T-helper 9 cell (primary cell): ENCODE results near the gene FHIP1B.

Experiments
- DNase-seq: peaks from one replicate; pipeline ENCODE4 v3.0.0-alpha.2; 2020

FHIP1B gene

GRCh38 chr11:6238902-6239301 lies 4.5 kb upstream of the FHIP1B start, which contains the start of gene CNGA4:
TSS of gene CNGA4 (plus strand) at chr11:6239089. CDS start at chr11:6239207, 118 bp downstream.
- no peak for DNase-seq

GRCh38 chr11:6237761-6238302 lies 3.4 kb upstream of the FHIP1B start:
- DNase-seq = no peak

- DNase-seq = no peak
These were observed 2.8 kb upstream of the FHIP1B start for GRCh38 chr11:6237266-6237665.

GRCh38 chr11:6233984-6234386 lies 451 bp downstream of the FHIP1B start:
- no peak for DNase-seq

GRCh38 chr11:6232899-6233298 lies 1.5 kb downstream of the FHIP1B start:
- DNase-seq = no peak

GRCh38 chr11:6229911-6230310 lies 4.5 kb downstream of the FHIP1B start:
- no peak for DNase-seq

- DNase-seq = no peak
These were observed 5.9 kb downstream of the FHIP1B start for GRCh38 chr11:6228520-6228919.

- no peak for DNase-seq
These were observed 8.5 kb downstream of the FHIP1B start for GRCh38 chr11:6225896-6226295.

- DNase-seq = no peak
These were observed 9.4 kb downstream of the FHIP1B start for GRCh38 chr11:6225024-6225423.

- DNase-seq = no peak
These were observed 10.0 kb downstream of the FHIP1B start for GRCh38 chr11:6224421-6224820.

GRCh38 chr11:6223854-6224253 lies 10.6 kb downstream of the FHIP1B start:
- no peak for DNase-seq

GRCh38 chr11:6219359-6219758 lies 15.1 kb downstream of the FHIP1B start:
- DNase-seq = no peak

- DNase-seq = no peak
These were observed 16.7 kb downstream of the FHIP1B start for GRCh38 chr11:6217722-6218121.

- no peak for DNase-seq
These were observed 17.9 kb downstream of the FHIP1B start for GRCh38 chr11:6216501-6216900.

GRCh38 chr11:6214530-6214929 lies 19.9 kb downstream of the FHIP1B start:
- DNase-seq = no peak

GRCh38 chr11:6210274-6210955 lies 24.0 kb downstream of the FHIP1B start:
- no peak for DNase-seq

GRCh38 chr11:6209801-6210200 lies 24.6 kb downstream of the FHIP1B start:
- no peak for DNase-seq

GRCh38 chr11:6206456-6207180 lies 27.8 kb downstream of the FHIP1B start:
- no peak for DNase-seq

GRCh38 chr11:6205366-6205765 lies 29.1 kb downstream of the FHIP1B start, which contains the start of gene C11orf42:
TSS of gene C11orf42 (plus strand) at chr11:6205557. CDS start at chr11:6205616, 59 bp downstream.
- no peak for DNase-seq

- no peak for DNase-seq
These were observed 29.7 kb downstream of the FHIP1B start for GRCh38 chr11:6204706-6205105.

GRCh38 chr11:6203327-6203726 lies 31.1 kb downstream of the FHIP1B start:
- no peak for DNase-seq

GRCh38 chr11:6202041-6202440 lies 32.4 kb downstream of the FHIP1B start:
- no peak for DNase-seq

GRCh38 chr11:6201481-6201880 lies 33.0 kb downstream of the FHIP1B start:
- no peak for DNase-seq

GRCh38 chr11:6200975-6201374 lies 33.5 kb downstream of the FHIP1B start:
- no peak for DNase-seq
